ENCODE measurements around the gene ZNF674.
"Not testable (repeated sequence)": the region's sequence is repeated elsewhere in the genome, so short reads cannot be mapped to it uniquely, and the experiment has no call there.

The ZNF674 gene

GRCh38 chrX:46506076-46506475 lies 39.1 kb downstream of the ZNF674 start:
- no peak overlapping the region for H3K4me3 ChIP-seq (replicated peaks in 1 of 2; ENCODE audit: low read depth in 2 of 2, low read length in 2 of 2)
- no peak for DNase-seq (ENCODE audit: low read depth in 2 of 2)
- TF ChIP-seq CTCF (IDR thresholded peaks at IDR 0.05; ENCODE audit: low read depth, low read length) = no peak

- DNase-seq (ENCODE audit: low read depth in 2 of 2) = no peak
- H3K4me3 ChIP-seq (replicated peaks in 1 of 2; ENCODE audit: low read depth in 2 of 2, low read length in 2 of 2) = no peak overlapping the region
- no peak for TF ChIP-seq CTCF (IDR thresholded peaks at IDR 0.05; ENCODE audit: low read depth, low read length)
Measured at GRCh38 chrX:46502848-46503247, 42.4 kb downstream of the ZNF674 start.

- no peak overlapping the region for H3K4me3 ChIP-seq (replicated peaks in 1 of 2; ENCODE audit: low read depth in 2 of 2, low read length in 2 of 2)
- peak in 1 of 2 donors; percentile 2 for DNase-seq (ENCODE audit: low read depth in 2 of 2)
- no peak for TF ChIP-seq CTCF (IDR thresholded peaks at IDR 0.05; ENCODE audit: low read depth, low read length)
Measured at GRCh38 chrX:46500054-46500453, 45.2 kb downstream of the ZNF674 start.

GRCh38 chrX:46488712-46489111 lies 56.5 kb downstream of the ZNF674 start:
- TF ChIP-seq CTCF (IDR thresholded peaks at IDR 0.05; ENCODE audit: low read depth, low read length) = no peak
- no peak for DNase-seq (ENCODE audit: low read depth in 2 of 2)
- no peak overlapping the region for H3K4me3 ChIP-seq (replicated peaks in 1 of 2; ENCODE audit: low read depth in 2 of 2, low read length in 2 of 2)

- H3K4me3 ChIP-seq (replicated peaks in 1 of 2; ENCODE audit: low read depth in 2 of 2, low read length in 2 of 2) = no peak overlapping the region
- no peak for DNase-seq (ENCODE audit: low read depth in 2 of 2)
- TF ChIP-seq CTCF (IDR thresholded peaks at IDR 0.05; ENCODE audit: low read depth, low read length) = no peak
Measured at GRCh38 chrX:46485897-46486296, 59.3 kb downstream of the ZNF674 start.

- DNase-seq (ENCODE audit: low read depth in 2 of 2); H3K4me3 ChIP-seq (replicated peaks in 1 of 2; ENCODE audit: low read depth in 2 of 2, low read length in 2 of 2): not testable (repeated sequence)
Measured at GRCh38 chrX:46478634-46479033, 66.6 kb downstream of the ZNF674 start.

- no peak overlapping the region for H3K4me3 ChIP-seq (replicated peaks in 1 of 2; ENCODE audit: low read depth in 2 of 2, low read length in 2 of 2)
- no peak for TF ChIP-seq CTCF (IDR thresholded peaks at IDR 0.05; ENCODE audit: low read depth, low read length)
- peak; percentile 39 to 62 for DNase-seq (ENCODE audit: low read depth in 2 of 2)
Measured at GRCh38 chrX:46477435-46477834, 67.8 kb downstream of the ZNF674 start.
